ENCODE measurements around the gene PCID2. TPM values are rescaled to one million over a fixed set of nuclear protein-coding genes. Genes with fewer than 3 reads are reported as not detected.

PCID2 gene
- total and polyA plus RNA-seq, 2 donors (not counting 1 experiment from before 2014, with no cell fraction given): 52.2 to 61.1 TPM

- Histone ChIP-seq H3K9ac (ENCODE audit: low read length) (no peak overlapping the region), H4K20me1 (ENCODE audit: control insufficient read depth, insufficient read depth, low read length, poor library complexity, severe bottlenecking) (no peaks in the 10 kb centered on the region), H3K36me3 (replicated peaks in 1 of 2; ENCODE audit: control extremely low read depth in 1 of 2, control insufficient read depth in 1 of 2, extremely low read depth in 1 of 2, insufficient read depth in 2 of 2, low read length in 1 of 2) (no peaks in the 10 kb centered on the region), H2AFZ (ENCODE audit: insufficient read depth, low read depth, low read length, poor library complexity, severe bottlenecking) (peak overlapping the region; percentile 10), H3K4me1 (ENCODE audit: control insufficient read depth in 2 of 2, insufficient read depth in 2 of 2, low read length in 2 of 2) (no peaks in the 10 kb centered on the region), H3K4me3 (ENCODE audit: control extremely low read depth in 1 of 5, extremely low read depth in 1 of 5, insufficient read depth in 1 of 5, low read depth in 2 of 5, low read length in 4 of 5) (peak overlapping the region in 2 of 5 experiments; percentile 12 to 15), H3K27ac (ENCODE audit: low read length in 2 of 2) (no peak overlapping the region), H3K4me2 (replicated peaks; ENCODE audit: low read depth, low read length, poor library complexity, severe bottlenecking) (peak overlapping the region; percentile 37), H3K79me2 (ENCODE audit: control insufficient read depth, insufficient read depth, low read length) (no peaks in the 10 kb centered on the region), H3K27me3 (replicated peaks in 1 of 4; ENCODE audit: control extremely low read depth in 1 of 4, control insufficient read depth in 3 of 4, insufficient read depth in 4 of 4, low read length in 3 of 4) (peaks cover 0 to 23% (median 10%) of the 10 kb centered on the region in 4 experiments), H3K9me3 (ENCODE audit: control extremely low read depth in 1 of 3, control insufficient read depth in 2 of 3, insufficient read depth in 1 of 3, low read length in 2 of 3) (peaks cover 0 to 10% (median 3%) of the 10 kb centered on the region in 3 donors)
- no peak for TF ChIP-seq EZH2 (IDR thresholded peaks at IDR 0.05; ENCODE audit: borderline replicate concordance, insufficient read depth, low read depth, low read length, poor library complexity, severe bottlenecking)
- TF ChIP-seq CTCF (IDR thresholded peaks at IDR 0.05): no peak
- peaks cover 53% of the 10 kb centered on the region for H3K27me3 Mint-ChIP-seq
- intact Hi-C loops (cut with micrococcal nuclease): no loop called here
- H3K4me3 Mint-ChIP-seq: no peak overlapping the region
- H3K4me1 Mint-ChIP-seq: no peaks in the 10 kb centered on the region
- WGBS (ENCODE audit: insufficient coverage): 42% methylated on average over 55 of the region's 60 CpGs
- H3K27ac Mint-ChIP-seq: no peak overlapping the region
- ATAC-seq (ENCODE audit: low read depth) (no peak), DNase-seq (no peak)
- no peaks in the 10 kb centered on the region for H3K9me3 Mint-ChIP-seq (ENCODE audit: insufficient read depth)
- POLR2A ChIA-PET: no interaction called here
- CTCF ChIA-PET: no interaction called here
Measured at GRCh38 chr13:113129921-113130750, 78.3 kb downstream of the PCID2 start.

GRCh38 chr13:113129480-113129879, 79.0 kb downstream of the PCID2 start:
- ATAC-seq (ENCODE audit: low read depth): no peak
- POLR2A ChIA-PET: no interaction called here
- Histone ChIP-seq H3K9me3 (ENCODE audit: control extremely low read depth in 1 of 3, control insufficient read depth in 2 of 3, insufficient read depth in 1 of 3, low read length in 2 of 3) (peaks cover 0 to 10% (median 3%) of the 10 kb centered on the region in 3 donors), H3K4me2 (replicated peaks; ENCODE audit: low read depth, low read length, poor library complexity, severe bottlenecking) (peak overlapping the region; percentile 37), H4K20me1 (ENCODE audit: control insufficient read depth, insufficient read depth, low read length, poor library complexity, severe bottlenecking) (no peaks in the 10 kb centered on the region), H3K27ac (ENCODE audit: low read length in 2 of 2) (no peak overlapping the region), H2AFZ (ENCODE audit: insufficient read depth, low read depth, low read length, poor library complexity, severe bottlenecking) (no peak overlapping the region), H3K79me2 (ENCODE audit: control insufficient read depth, insufficient read depth, low read length) (no peaks in the 10 kb centered on the region), H3K4me3 (ENCODE audit: control extremely low read depth in 1 of 5, extremely low read depth in 1 of 5, insufficient read depth in 1 of 5, low read depth in 2 of 5, low read length in 4 of 5) (no peak overlapping the region), H3K36me3 (replicated peaks in 1 of 2; ENCODE audit: control extremely low read depth in 1 of 2, control insufficient read depth in 1 of 2, extremely low read depth in 1 of 2, insufficient read depth in 2 of 2, low read length in 1 of 2) (no peaks in the 10 kb centered on the region), H3K27me3 (replicated peaks in 1 of 4; ENCODE audit: control extremely low read depth in 1 of 4, control insufficient read depth in 3 of 4, insufficient read depth in 4 of 4, low read length in 3 of 4) (peaks cover 0 to 23% (median 10%) of the 10 kb centered on the region in 4 experiments), H3K9ac (ENCODE audit: low read length) (no peak overlapping the region), H3K4me1 (ENCODE audit: control insufficient read depth in 2 of 2, insufficient read depth in 2 of 2, low read length in 2 of 2) (no peaks in the 10 kb centered on the region)
- Mint-ChIP-seq H3K27ac (no peak overlapping the region), H3K27me3 (peaks cover 53% of the 10 kb centered on the region), H3K9me3 (ENCODE audit: insufficient read depth) (no peaks in the 10 kb centered on the region), H3K4me3 (no peak overlapping the region), H3K4me1 (no peaks in the 10 kb centered on the region)
- intact Hi-C loops (cut with micrococcal nuclease): no loop called here
- TF ChIP-seq EZH2 (IDR thresholded peaks at IDR 0.05; ENCODE audit: borderline replicate concordance, insufficient read depth, low read depth, low read length, poor library complexity, severe bottlenecking) (no peak), CTCF (IDR thresholded peaks at IDR 0.05) (no peak)
- CTCF ChIA-PET: no interaction called here
- DNase-seq: no peak
- 57% methylated on average over 21 of the region's 27 CpGs for WGBS (ENCODE audit: insufficient coverage)
